EH (cell line): ENCODE results near the gene STKLD1.

Source experiments
- DNase-seq: peaks from one replicate; pipeline ENCODE4 v3.0.0-alpha.2; 2015; ENCODE audit warnings: low read depth

STKLD1 gene

GRCh38 chr9:133417541-133418461, 41.6 kb downstream of the STKLD1 start, which contains the start of gene REXO4:
Gene REXO4, minus strand, starts transcription at chr9:133418010. Its CDS starts 166 bp downstream, at chr9:133417844.
- DNase-seq = peak; percentile 89

- DNase-seq = no peak
Measured at GRCh38 chr9:133419005-133419404, 42.8 kb downstream of the STKLD1 start.

DNA sequence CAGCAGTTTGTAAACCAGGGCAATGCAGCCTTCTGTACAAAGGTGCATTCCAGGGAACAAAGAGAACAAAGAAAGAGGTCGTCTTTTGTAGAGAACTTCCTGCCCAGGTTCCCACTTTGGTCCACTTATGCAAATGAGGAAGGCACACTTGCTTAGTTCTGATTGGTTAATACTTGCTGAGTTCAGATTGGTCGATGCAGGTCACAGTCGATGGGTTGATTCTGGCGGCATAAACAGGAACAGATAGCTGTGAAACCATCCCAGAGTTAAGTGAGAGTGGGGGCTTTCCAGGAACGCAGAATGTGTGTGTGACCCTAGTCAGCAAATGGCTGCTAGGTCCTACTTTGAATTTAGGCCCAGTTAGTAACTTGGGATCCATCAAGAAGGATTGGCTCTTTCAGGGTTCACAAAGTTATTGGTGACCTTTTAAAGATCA, 44.2 kb downstream of the STKLD1 start:
- DNase-seq = no peak

GRCh38 chr9:133421615-133422542, 45.7 kb downstream of the STKLD1 start, which contains the start of gene ADAMTS13:
Gene ADAMTS13, plus strand, starts transcription at chr9:133422367. Its CDS starts 77 bp downstream, at chr9:133422444.
- DNase-seq = no peak

DNA sequence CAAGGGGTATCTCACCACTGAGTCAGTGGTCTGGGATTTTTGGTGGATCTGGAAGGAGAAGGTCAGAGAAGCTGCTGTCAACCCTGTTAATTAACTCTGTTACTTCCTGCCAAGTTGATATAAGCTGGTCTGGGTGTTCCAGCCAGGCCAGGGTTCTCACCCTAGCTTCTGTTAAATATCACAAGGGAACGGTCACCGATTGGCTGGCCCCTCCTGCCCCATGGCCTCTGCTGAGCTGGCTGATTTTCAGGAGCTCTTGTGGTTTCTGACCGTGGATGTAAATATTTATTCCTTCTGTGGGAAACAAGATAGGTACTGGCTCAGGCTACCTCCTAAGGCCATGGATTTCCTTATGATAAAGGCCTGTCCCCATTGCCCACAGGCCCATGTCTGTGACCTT, 47.0 kb downstream of the STKLD1 start:
- DNase-seq = no peak

DNA sequence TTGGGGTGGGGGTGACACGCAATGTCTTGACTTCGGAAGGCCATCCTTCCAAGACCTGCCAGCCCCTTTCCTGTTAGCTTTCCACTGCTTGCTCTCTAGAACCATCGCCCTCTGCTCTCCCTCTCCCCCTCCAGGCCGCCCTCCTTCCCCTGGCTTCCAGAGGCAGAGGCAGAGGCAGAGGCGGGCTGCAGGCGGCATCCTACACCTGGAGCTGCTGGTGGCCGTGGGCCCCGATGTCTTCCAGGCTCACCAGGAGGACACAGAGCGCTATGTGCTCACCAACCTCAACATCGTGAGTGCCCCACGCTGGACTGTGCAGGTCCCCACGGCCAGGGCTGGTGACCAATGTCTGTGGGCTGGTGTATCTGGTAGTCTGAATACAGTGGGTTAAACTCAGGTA, 48.0 kb downstream of the STKLD1 start:
- DNase-seq = no peak

DNA sequence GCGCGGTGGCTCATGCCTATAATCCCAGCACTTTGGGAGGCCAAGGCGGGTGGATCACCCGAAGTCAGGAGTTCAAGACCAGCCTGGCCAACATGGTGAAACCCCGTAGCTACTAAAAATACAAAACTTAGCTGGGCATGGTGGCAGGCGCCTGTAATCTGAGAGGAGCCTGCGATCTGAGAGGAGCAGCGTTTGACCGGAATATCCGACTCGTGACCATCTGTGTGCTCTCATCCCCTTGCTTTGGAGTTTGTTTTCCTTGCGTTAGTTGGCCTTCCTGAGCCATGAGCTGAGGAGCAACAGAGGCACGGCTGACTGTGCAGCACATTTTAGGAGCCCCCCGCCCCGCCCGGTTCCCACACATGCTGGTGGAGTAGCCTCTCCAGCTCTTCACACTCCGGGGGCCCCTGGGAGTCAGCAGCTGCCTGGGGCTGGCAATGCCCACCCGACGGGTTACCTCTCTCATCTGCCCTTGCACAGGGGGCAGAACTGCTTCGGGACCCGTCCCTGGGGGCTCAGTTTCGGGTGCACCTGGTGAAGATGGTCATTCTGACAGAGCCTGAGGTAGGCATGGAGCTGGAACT, 49.0 kb downstream of the STKLD1 start:
- DNase-seq = no peak

- no peak for DNase-seq
Measured at GRCh38 chr9:133426011-133426410, 49.8 kb downstream of the STKLD1 start.

DNA sequence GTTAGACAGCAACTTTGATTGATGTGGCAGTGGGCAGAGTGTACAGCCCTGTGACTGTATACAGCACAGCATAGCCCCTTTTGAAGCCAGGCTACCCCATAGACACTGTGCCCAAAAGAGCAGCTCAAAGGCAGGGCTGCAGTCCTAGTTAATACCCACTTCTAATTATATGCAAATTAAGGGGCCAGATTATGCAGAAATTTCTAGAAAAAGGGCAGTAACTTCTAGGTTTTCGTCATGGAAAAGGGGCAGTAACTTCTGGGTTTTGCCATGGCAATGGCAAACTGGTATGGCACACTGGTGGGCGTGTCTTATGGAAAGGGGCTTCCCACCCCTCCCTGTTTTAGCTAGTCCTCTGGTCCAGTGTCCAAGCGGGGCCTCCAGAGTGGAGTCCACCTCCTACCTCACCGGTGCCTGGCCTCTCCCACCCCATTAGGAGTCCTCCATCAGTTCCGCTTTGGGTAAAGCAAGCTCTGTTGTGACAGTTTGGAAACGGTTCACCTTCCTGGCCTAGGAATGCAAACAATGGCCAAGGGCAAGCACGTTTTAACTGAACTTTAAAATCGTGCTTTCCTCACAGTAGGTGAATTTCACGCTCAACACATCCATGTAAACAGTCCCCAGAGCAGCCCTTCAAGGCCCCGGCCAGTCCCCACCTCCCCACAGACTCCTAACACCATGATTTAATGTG, 51.6 kb downstream of the STKLD1 start:
- no peak for DNase-seq

GRCh38 chr9:133428617-133429101, 52.5 kb downstream of the STKLD1 start:
- DNase-seq = no peak

DNA sequence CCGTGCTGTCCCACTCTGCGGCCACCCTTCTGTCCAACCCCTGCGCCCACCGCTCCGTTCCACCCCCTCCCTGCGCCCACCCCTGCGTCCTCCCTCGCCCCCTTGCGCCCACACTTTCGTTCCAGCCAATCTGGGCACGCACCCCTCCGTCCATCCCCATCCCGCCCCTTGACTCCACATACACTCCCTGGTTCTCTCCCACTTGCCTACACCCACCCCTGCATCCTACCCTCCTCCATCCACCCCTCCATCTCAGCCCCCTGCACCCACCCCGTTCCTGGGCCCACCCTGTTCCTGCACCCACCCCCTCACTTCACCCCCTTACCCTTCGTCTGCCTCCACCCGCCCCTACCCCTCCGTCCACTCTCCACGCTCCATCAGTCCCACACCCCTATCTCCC, 53.0 kb downstream of the STKLD1 start:
- no peak for DNase-seq

GRCh38 chr9:133429641-133430161, 53.5 kb downstream of the STKLD1 start:
- peak; percentile 16 for DNase-seq

DNA sequence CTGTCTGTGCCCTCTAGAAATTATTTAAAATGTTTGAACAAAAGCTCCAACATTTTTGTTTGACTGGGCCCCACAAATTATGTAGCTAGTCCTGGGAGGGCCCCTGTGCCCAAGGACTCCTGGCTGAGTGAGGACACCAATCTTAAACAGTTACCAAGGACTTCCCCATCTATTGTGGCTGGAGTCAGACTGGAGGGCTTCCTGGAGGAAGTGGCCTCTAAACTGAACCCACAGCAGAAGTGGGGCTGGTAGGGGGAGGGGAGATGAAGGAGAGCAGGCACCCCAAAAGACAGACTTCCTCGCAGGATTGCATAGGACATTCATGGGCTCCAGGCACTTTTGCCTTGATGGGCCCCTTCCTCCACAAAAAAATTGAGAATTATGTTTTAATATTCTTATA, 54.1 kb downstream of the STKLD1 start:
- DNase-seq = no peak

DNA sequence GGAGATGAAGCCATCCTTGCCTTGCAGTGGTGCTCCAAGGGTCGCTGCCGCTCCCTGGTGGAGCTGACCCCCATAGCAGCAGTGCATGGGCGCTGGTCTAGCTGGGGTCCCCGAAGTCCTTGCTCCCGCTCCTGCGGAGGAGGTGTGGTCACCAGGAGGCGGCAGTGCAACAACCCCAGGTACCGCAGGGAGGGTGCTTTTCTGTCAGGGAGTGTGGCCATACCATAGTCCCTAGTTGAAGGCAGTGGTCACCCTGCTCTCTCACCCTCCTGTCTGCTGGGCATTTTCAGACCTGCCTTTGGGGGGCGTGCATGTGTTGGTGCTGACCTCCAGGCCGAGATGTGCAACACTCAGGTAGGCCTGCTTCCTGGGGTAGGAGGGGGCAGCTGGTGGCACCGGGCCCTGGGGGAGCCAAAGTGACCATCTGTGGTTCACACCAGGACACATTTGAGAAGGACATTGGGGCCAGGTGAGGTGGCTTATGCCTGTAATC, 57.2 kb downstream of the STKLD1 start:
- DNase-seq = no peak

DNA sequence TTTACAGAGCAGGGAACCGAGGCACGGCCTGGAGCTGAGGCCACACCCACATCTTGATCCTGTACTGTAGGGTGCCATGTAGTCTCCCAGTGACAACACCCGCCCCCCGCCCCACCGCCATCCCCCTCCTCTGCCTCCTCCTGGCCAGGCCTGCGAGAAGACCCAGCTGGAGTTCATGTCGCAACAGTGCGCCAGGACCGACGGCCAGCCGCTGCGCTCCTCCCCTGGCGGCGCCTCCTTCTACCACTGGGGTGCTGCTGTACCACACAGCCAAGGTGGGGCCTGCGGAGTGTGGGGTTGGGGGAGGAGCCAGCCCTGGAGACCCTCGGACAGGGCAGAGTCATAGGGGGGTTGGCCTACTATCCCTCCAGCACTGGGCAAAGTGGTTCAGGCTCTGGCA, 60.5 kb downstream of the STKLD1 start:
- no peak for DNase-seq

GRCh38 chr9:133437753-133438531, 61.8 kb downstream of the STKLD1 start:
- DNase-seq = no peak

DNA sequence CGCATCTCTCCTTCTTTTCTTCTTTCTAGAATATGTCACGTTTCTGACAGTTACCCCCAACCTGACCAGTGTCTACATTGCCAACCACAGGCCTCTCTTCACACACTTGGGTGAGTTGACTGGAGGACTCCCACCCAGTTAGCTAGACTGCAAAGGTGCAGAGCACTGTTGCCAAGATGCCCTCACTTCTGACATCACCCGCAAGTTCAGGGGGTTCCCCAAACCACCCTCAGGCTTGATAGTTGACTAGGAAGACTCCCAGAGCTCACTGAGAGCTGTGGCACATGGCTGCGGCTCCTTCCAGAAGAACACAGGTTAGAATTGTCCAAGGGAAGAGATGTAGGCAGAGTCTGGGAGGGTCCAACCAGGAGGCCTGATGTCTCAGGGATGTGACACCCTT, 63.2 kb downstream of the STKLD1 start:
- no peak for DNase-seq

DNA sequence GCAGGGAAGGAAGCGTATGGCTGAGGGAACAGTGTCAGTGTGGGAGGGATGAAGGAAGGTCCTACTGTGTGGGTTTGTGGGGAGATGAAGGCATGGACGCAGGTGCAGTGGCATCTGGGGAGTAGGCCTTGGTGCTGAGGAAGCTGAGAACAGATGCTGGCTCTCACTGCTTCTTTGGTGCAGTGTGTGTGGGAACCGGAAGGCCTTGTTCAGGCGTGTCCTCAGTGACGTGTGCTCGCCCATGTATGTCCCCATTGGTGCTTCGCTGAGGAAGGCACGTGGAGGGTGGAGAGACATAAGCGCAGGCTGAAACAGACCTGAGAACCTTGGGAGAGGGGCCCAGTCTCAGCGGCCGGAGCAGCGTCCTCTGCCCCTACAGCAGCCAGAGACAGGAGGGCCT, 64.7 kb downstream of the STKLD1 start:
- no peak for DNase-seq

GRCh38 chr9:133441571-133441970, 65.4 kb downstream of the STKLD1 start:
- DNase-seq = no peak

DNA sequence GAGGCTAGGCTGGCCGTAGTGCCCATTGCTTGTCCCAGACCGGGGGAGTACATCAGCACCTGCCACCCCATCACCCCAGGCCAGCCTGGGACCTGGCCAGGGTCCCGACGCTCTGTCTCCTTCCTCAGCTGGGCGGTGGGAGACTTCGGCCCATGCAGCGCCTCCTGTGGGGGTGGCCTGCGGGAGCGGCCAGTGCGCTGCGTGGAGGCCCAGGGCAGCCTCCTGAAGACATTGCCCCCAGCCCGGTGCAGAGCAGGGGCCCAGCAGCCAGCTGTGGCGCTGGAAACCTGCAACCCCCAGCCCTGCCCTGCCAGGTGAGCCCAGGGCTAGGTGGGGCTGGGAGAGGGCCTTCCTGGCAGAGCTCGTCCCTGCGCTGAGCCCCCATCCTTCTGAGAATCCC, 67.1 kb downstream of the STKLD1 start:
- DNase-seq = no peak
